HG03139 (cell line): ENCODE measurements around the gene ESCO1.

Experiments used
- ATAC-seq: cut with Tn5 transposase; IDR thresholded peaks from one replicate; pipeline ENCODE4 v1.9.1; 2021; ENCODE audit not compliant: unreplicated experiment

Gene ESCO1

GRCh38 chr18:21489919-21490495 is 110.5 kb downstream of the ESCO1 start:
- no peak for ATAC-seq

GRCh38 chr18:21489119-21489750 is 111.3 kb downstream of the ESCO1 start:
- no peak for ATAC-seq

GRCh38 chr18:21486905-21487437 is 113.5 kb downstream of the ESCO1 start:
- ATAC-seq = no peak

GRCh38 chr18:21484851-21485636 is 115.5 kb downstream of the ESCO1 start:
- no peak for ATAC-seq

GRCh38 chr18:21483051-21483450 is 117.5 kb downstream of the ESCO1 start:
- no peak for ATAC-seq

GRCh38 chr18:21481739-21482138 is 118.8 kb downstream of the ESCO1 start:
- ATAC-seq = no peak

- ATAC-seq = no peak
Measured at GRCh38 chr18:21479721-21480120, 120.8 kb downstream of the ESCO1 start.
